Measurements from ENCODE around the gene KIAA0232. TPM values are rescaled to one million over a fixed set of nuclear protein-coding genes. Genes with fewer than 3 reads are reported as not detected.

The KIAA0232 gene
- total and polyA plus RNA-seq, 4 donors = 8.9 to 34.4 (median 18.5) TPM

GRCh38 chr4:6874981-6875380, 92.5 kb downstream of the KIAA0232 start:
- 97% methylated on average over 4 of the region's 4 CpGs for WGBS
- no peak overlapping the region for H3K27ac ChIP-seq (ENCODE audit: low read depth in 1 of 2, low read length in 2 of 2)
- DNase-seq (ENCODE audit: low spot score) = no peak
- H3K4me1 ChIP-seq (ENCODE audit: control insufficient read depth in 4 of 4, insufficient read depth in 4 of 4, low read length in 3 of 4) = peaks cover 0 to 4% (median 0%) of the 10 kb centered on the region in 4 donors
- H3K36me3 ChIP-seq (ENCODE audit: control insufficient read depth in 4 of 4, insufficient read depth in 3 of 4, low read depth in 1 of 4, low read length in 3 of 4) = peaks cover 11 to 65% (median 40%) of the 10 kb centered on the region in 4 donors
- no peak overlapping the region for H3K4me3 ChIP-seq (ENCODE audit: low read depth in 1 of 3, low read length in 3 of 3)
- TF ChIP-seq RAD21 (IDR thresholded peaks at IDR 0.05) = no peak
- no peak for TF ChIP-seq RXRA (IDR thresholded peaks at IDR 0.05)
- no peak for TF ChIP-seq TAF1 (conservative IDR thresholded peaks at IDR 0.05)
- TF ChIP-seq FOXA2 (IDR thresholded peaks at IDR 0.05) = no peak
- H3K27me3 ChIP-seq (ENCODE audit: control insufficient read depth in 4 of 4, insufficient read depth in 4 of 4, low read length in 3 of 4) = no peaks in the 10 kb centered on the region
- H3K9ac ChIP-seq (ENCODE audit: low read depth in 1 of 2, low read length in 2 of 2) = no peak overlapping the region
- no peaks in the 10 kb centered on the region for H3K9me3 ChIP-seq (ENCODE audit: control insufficient read depth in 4 of 4, low read length in 3 of 4)

GRCh38 chr4:6875431-6875831, 92.9 kb downstream of the KIAA0232 start:
- Histone ChIP-seq H3K27me3 (ENCODE audit: control insufficient read depth in 4 of 4, insufficient read depth in 4 of 4, low read length in 3 of 4) (no peaks in the 10 kb centered on the region), H3K4me3 (ENCODE audit: low read depth in 1 of 3, low read length in 3 of 3) (no peak overlapping the region), H3K27ac (ENCODE audit: low read depth in 1 of 2, low read length in 2 of 2) (no peak overlapping the region), H3K9ac (ENCODE audit: low read depth in 1 of 2, low read length in 2 of 2) (no peak overlapping the region), H3K9me3 (ENCODE audit: control insufficient read depth in 4 of 4, low read length in 3 of 4) (no peaks in the 10 kb centered on the region), H3K36me3 (ENCODE audit: control insufficient read depth in 4 of 4, insufficient read depth in 3 of 4, low read depth in 1 of 4, low read length in 3 of 4) (peaks cover 11 to 68% (median 42%) of the 10 kb centered on the region in 4 donors), H3K4me1 (ENCODE audit: control insufficient read depth in 4 of 4, insufficient read depth in 4 of 4, low read length in 3 of 4) (peaks cover 0 to 4% (median 0%) of the 10 kb centered on the region in 4 donors)
- DNase-seq (ENCODE audit: low spot score) = no peak
- WGBS = 70% methylated on average over 4 of the region's 4 CpGs
- TF ChIP-seq HNF4A (conservative IDR thresholded peaks at IDR 0.05) (no peak), SP1 (IDR thresholded peaks at IDR 0.05) (no peak), TAF1 (conservative IDR thresholded peaks at IDR 0.05) (no peak)

- no peak overlapping the region for H3K27ac ChIP-seq (ENCODE audit: low read depth in 1 of 2, low read length in 2 of 2)
These were observed 93.9 kb downstream of the KIAA0232 start for GRCh38 chr4:6876440-6876839.

More at GRCh38 chr4:6876440-6876839, 93.9 kb downstream of the KIAA0232 start:
- no peak overlapping the region for H3K9ac ChIP-seq (ENCODE audit: low read depth in 1 of 2, low read length in 2 of 2)
- TF ChIP-seq GABPA (IDR thresholded peaks at IDR 0.05 in 1 of 2, conservative IDR thresholded peaks at IDR 0.05 in 1 of 2) = no peak
- TF ChIP-seq RAD21 (IDR thresholded peaks at IDR 0.05) = no peak
- no peak for TF ChIP-seq RXRA (IDR thresholded peaks at IDR 0.05)
- no peak for TF ChIP-seq TAF1 (conservative IDR thresholded peaks at IDR 0.05)
- TF ChIP-seq EGR1 (IDR thresholded peaks at IDR 0.05; ENCODE audit: low read depth in 2 of 2) = no peak
- TF ChIP-seq SP1 (IDR thresholded peaks at IDR 0.05) = no peak
- TF ChIP-seq HNF4G (IDR thresholded peaks at IDR 0.05) = no peak
- no peak for TF ChIP-seq REST (IDR thresholded peaks at IDR 0.05)
- no peak for TF ChIP-seq FOXA1 (IDR thresholded peaks at IDR 0.05)
- TF ChIP-seq ZBTB33 (IDR thresholded peaks at IDR 0.05) = no peak
- no peak for TF ChIP-seq CTCF (IDR thresholded peaks at IDR 0.05; ENCODE audit: low read depth, low read length, missing input control)
- no peak for TF ChIP-seq HNF4A (conservative IDR thresholded peaks at IDR 0.05)
- no peaks in the 10 kb centered on the region for H3K9me3 ChIP-seq (ENCODE audit: control insufficient read depth in 4 of 4, low read length in 3 of 4)
- DNase-seq (ENCODE audit: low spot score) = no peak
- H3K4me3 ChIP-seq (ENCODE audit: low read depth in 1 of 3, low read length in 3 of 3) = no peak overlapping the region
- WGBS = 91% methylated on average over 5 of the region's 5 CpGs
- peaks cover 11 to 77% (median 47%) of the 10 kb centered on the region in 4 donors for H3K36me3 ChIP-seq (ENCODE audit: control insufficient read depth in 4 of 4, insufficient read depth in 3 of 4, low read depth in 1 of 4, low read length in 3 of 4)
- peaks cover 0 to 4% (median 0%) of the 10 kb centered on the region in 4 donors for H3K4me1 ChIP-seq (ENCODE audit: control insufficient read depth in 4 of 4, insufficient read depth in 4 of 4, low read length in 3 of 4)
- H3K27me3 ChIP-seq (ENCODE audit: control insufficient read depth in 4 of 4, insufficient read depth in 4 of 4, low read length in 3 of 4) = no peaks in the 10 kb centered on the region
